GM18498 (cell line): ENCODE data around the gene NUP107.

ENCODE experiments used
- ATAC-seq: cut with Tn5 transposase; IDR thresholded peaks from one replicate; pipeline ENCODE4 v1.9.1; 2021; ENCODE audit warnings: mild to moderate bottlenecking, moderate library complexity; ENCODE audit not compliant: unreplicated experiment

NUP107 gene

DNA sequence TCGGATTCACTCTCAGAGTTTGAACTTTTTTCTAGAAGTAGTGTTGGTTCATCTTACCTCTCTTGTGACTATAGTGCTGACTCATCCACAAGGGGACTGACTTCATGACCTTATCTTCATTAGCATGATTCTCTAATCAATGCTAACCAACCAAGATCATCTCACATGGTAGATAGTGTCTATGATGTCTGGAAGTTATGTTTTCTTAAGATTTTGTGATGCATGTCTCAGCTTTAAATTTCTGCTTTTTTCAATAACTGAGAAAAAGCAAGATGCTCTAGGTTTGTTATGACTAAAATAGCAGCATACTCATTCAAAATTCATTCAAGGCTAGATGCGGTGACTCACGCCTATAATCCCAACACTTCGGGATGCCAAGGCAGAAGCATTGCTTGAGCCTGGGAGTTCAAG, 46.9 kb downstream of the NUP107 start:
- no peak for ATAC-seq

- ATAC-seq = no peak
Measured at GRCh38 chr12:68739891-68740290, 53.1 kb downstream of the NUP107 start.

GRCh38 chr12:68743356-68743755, 56.6 kb downstream of the NUP107 start:
- no peak for ATAC-seq

DNA sequence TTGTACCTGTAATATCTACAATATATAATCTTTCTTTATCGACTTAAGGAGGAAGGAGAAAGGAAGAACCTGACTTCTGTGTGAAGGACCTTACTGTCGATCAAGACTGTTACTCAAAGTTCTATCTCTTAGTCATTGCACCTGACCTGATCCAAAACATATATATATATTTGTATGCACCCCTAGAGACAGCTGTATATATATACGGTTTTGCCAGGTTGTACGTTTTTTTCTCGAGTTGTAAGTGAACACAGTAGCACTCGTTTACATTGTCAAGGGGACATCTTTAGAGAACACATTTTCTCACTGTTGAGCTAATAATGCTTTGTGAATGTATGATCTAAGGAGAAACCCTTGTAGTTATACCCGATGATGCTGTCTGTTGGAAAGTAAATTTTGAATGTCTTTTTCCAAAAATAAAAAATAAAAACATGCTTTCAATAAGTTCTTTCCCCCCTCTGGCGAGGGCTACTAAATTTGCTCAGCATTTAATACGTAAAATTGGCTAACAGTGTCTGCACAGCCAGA, 58.7 kb downstream of the NUP107 start:
- peak; percentile 4 for ATAC-seq

DNA sequence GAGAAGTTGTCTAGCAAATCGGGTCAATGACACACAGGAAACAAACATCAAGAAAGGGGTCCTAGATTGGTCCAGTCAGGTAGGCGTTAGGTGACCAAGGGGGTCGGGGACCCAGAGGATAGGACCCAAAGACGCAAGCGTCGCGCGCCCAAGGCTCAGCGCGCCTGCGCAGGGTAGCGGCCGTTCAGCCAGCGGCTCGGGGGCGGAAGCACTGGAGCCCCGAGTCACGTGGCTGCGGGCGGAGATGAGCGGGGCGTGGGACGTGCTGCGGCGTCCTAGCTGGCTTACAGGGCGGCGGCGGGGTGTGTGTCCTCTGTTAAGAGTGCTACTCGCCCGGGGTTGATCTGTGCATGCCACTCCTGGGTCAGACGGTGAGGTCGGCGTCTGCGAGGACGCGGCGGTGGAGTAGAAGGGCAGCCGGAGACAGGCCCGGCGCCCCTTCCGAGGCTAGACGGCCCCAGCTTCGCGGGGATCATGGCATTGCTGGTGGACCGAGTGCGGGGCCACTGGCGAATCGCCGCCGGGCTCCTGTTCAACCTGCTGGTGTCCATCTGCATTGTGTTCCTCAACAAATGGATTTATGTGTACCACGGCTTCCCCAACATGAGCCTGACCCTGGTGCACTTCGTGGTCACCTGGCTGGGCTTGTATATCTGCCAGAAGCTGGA, 59.3 kb downstream of the NUP107 start, which contains the start of gene SLC35E3:
TSS of gene SLC35E3 (plus strand) at position 273 of the 668 bp plus-strand sequence. CDS start at position 475, 202 bp downstream.
- peak; percentile 98 for ATAC-seq

- ATAC-seq = peak; percentile 32
Measured at GRCh38 chr12:68746572-68747180, 59.9 kb downstream of the NUP107 start.

DNA sequence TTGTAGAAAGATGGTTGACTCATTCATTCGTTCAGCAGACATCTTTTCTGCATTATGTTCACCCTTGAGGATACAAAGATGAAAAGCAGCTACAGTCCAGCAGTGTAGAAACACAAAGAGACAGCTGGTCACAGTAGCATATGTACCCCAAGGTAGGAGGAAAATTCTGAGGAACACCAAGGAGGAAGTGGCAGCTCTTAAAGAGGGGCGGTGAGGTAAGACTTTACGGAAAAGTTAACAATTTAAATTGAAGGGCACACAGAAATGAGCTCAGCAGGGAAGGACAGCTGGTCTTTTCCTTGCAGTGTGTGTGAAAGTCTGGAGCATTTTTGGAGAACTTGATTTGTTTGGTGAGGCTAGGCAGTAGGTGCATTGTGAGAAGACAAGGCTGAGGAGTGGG, 62.7 kb downstream of the NUP107 start:
- no peak for ATAC-seq

- ATAC-seq = no peak
Measured at GRCh38 chr12:68749861-68750260, 63.1 kb downstream of the NUP107 start.

GRCh38 chr12:68750506-68750905, 63.7 kb downstream of the NUP107 start:
- ATAC-seq = no peak

GRCh38 chr12:68755536-68756243, 68.9 kb downstream of the NUP107 start:
- no peak for ATAC-seq

DNA sequence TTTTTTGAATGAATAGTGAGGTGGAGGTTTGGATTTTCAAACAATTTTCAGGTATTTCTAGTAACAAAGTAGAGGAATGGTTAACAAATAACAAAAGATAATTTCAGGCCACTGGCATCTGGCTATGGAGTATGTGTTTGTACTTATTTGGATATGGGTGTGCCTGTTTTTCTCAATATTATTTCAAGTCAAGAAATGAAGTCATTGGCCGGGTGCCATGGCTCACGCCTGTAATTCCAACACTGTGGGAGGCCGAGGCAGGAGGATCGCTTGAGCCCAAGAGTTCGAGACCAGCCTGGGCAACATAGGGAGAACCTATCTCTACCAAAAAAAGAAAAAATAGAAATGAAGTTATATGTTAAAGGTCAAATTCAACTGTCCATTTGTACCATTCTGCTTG, 73.1 kb downstream of the NUP107 start:
- no peak for ATAC-seq

DNA sequence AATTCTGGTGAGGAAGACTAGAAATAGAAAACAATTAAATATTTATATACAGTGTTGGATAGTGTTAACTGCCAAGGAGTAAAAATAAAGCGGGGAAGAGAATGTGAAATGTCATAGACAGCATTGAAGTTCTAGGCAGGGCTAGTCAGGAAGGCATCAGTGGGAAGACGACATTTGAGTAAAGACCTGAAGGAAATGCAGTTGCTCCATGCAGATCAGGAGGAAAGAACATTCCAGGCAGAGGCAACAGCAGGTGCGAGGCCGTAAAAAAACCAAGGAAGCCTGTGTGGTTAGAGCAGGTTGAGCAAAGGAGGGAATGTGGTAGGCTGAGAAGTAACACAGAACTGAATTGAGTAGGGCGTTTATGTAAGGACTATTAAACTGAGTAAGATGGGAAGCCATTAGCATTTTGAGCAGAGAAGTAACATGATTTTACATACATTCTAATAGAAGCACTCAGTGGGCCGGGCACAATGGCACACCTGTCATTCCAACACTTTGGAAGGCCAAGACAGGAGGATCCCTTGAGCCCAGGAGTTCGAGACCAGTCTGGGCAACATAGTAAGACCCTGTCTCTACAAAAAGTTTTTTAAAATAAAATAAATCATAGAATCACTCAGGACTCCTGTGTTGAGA, 74.1 kb downstream of the NUP107 start:
- no peak for ATAC-seq

DNA sequence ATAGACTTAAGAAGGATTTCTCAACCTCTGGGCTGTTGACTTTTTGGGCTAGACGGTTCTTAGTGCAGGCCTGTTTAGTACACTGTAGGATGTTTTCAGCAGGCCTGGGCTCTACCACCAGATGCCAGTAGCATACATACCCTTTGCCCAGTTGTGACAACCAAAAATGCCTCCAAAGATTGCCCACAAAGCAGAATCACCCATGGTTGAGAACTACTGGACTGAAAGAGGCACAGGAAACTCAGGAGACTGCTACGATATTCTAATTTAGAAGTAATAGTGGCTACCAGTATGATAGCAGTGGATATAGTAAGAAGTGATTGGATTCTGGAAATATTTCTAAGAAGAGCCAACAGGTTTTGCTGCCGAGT, 74.6 kb downstream of the NUP107 start:
- no peak for ATAC-seq

DNA sequence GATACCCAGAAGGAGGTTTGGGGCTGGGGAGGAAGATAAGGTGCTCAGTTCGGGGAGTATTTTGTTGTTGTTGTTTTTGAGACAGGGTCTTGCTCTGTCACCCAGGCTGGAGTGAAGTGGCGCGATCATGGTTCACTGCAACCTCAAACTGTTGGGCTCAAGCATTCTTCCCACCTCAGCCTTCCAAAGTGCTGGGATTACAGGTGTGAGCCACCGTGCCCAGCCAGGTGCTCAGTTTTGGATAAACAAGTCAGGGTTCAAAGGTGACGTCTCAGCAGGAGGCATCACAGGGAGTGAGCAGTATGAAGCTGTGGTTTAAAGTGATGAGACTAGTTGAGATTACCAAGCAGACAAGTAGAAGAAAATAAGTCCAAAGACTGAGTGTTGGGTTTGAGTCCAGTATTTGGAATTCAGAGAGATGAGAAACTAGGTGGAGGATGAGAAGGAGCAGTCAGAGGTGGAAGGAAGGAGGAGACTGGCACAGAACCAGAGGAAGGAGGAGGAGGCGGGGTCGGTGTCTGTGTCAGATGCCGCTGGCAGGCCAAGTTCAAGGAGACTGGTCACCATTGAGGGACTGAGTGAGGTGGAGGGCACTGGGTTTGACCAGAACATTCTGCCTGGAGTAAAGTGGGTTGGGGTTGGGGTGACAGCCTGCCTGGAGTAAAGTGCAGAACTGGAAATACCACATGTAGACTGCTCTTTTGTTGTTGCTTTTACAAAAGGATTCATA, 75.3 kb downstream of the NUP107 start:
- ATAC-seq = no peak

- ATAC-seq = no peak
Measured at GRCh38 chr12:68762691-68763090, 75.9 kb downstream of the NUP107 start.

GRCh38 chr12:68765696-68766095, 78.9 kb downstream of the NUP107 start:
- ATAC-seq = no peak

DNA sequence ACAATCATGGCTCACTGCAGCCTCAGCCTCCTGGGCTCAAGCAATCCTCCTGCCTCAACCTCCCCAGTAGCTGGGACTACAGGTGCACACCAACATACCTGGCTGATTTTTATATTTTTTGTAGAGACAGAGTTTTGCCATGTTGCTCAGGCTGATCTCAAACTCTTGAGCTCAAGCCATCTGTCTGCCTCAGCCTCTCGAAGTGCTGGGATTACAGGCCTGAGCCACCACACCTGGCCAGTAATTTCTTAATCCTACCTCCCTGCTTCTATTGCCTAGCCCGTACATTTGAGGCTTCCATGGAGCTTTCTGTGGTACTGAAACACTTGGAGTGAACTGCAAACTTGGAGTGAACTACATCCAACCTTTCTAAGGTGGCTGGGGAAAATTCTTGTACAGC, 79.9 kb downstream of the NUP107 start:
- no peak for ATAC-seq

GRCh38 chr12:68767191-68767590, 80.4 kb downstream of the NUP107 start:
- ATAC-seq = no peak

GRCh38 chr12:68768431-68768939, 81.7 kb downstream of the NUP107 start:
- ATAC-seq = no peak

DNA sequence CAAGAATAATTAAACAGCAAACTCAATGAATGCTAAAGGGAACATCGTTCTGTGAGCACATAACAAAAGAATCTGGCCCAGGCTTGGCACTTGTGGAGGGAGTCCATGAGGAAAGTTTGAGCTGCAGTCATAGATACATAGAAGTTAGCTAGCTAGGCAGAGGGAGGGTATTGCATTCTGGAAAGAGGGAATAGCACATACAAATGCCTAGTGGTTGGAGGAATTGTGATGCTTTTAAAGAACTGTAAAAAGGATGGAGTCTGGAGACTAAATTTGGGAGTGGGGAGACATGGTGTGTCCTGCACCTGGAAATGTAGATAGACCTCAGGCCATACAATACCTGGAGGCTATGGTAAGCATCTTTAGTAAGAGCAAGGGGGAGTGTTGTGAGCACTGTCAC, 83.2 kb downstream of the NUP107 start:
- no peak for ATAC-seq
